KMS-11 (cell line): ENCODE results near the gene WDR11.

Experiments
- H2AFZ ChIP-seq: fragments of 200-600 bp; sonication (generic); 2 replicates; pipeline ENCODE4 v1.6.1; 2016; ENCODE audit warnings: antibody characterized with exemption, mixed run types, low read depth
- H3K27ac ChIP-seq: fragments of 200-600 bp; sonication (generic); 2 replicates; pipeline ENCODE4 v1.6.1; 2016; ENCODE audit warnings: mild to moderate bottlenecking, mixed run types
- H3K27me3 ChIP-seq: fragments of 200-600 bp; sonication (generic); 2 replicates; pipeline ENCODE4 v1.6.1; 2017; ENCODE audit warnings: mild to moderate bottlenecking, low read depth, mixed run types, moderate library complexity; ENCODE audit not compliant: insufficient read depth
- H3K36me3 ChIP-seq: fragments of 200-600 bp; sonication (generic); 2 replicates; pipeline ENCODE4 v1.6.1; 2017; ENCODE audit warnings: mild to moderate bottlenecking, mixed run types; ENCODE audit not compliant: insufficient read depth
- H3K4me1 ChIP-seq: fragments of 200-600 bp; sonication (generic); 2 replicates; pipeline ENCODE4 v1.6.1; 2016; ENCODE audit warnings: mild to moderate bottlenecking, low read depth, mixed run types; ENCODE audit not compliant: poor library complexity, severe bottlenecking
- H3K4me2 ChIP-seq: fragments of 200-600 bp; sonication (generic); 2 replicates; pipeline ENCODE4 v1.7.0; 2016; ENCODE audit warnings: mild to moderate bottlenecking, mixed run types
- H3K4me3 ChIP-seq: fragments of 200-600 bp; sonication (generic); IDR thresholded peaks from 2 replicates; pipeline ENCODE4 v1.6.1; 2017; ENCODE audit warnings: low read depth, low read length, mixed read lengths; ENCODE audit not compliant: insufficient read depth
- H3K79me2 ChIP-seq: fragments of 200-600 bp; sonication (generic); 2 replicates; pipeline ENCODE4 v1.6.1; 2016; ENCODE audit warnings: low read depth, mixed run types; ENCODE audit not compliant: insufficient read depth
- H3K9ac ChIP-seq: fragments of 200-600 bp; sonication (generic); 2 replicates; pipeline ENCODE4 v1.6.1; 2016; ENCODE audit warnings: mild to moderate bottlenecking, mixed run types
- H4K20me1 ChIP-seq: fragments of 200-600 bp; sonication (generic); 2 replicates; pipeline ENCODE4 v1.6.1; 2016; ENCODE audit warnings: mild to moderate bottlenecking, mixed run types; ENCODE audit not compliant: insufficient read depth
- TF ChIP-seq, protein P1 (sequence below): fragments of 200-600 bp; sonication (generic); conservative IDR thresholded peaks from 2 replicates; pipeline ENCODE4 v1.6.1; 2017; ENCODE audit warnings: low read depth, mild to moderate bottlenecking, antibody characterized with exemption, low read length, moderate library complexity, mixed read lengths

The WDR11 gene

DNA sequence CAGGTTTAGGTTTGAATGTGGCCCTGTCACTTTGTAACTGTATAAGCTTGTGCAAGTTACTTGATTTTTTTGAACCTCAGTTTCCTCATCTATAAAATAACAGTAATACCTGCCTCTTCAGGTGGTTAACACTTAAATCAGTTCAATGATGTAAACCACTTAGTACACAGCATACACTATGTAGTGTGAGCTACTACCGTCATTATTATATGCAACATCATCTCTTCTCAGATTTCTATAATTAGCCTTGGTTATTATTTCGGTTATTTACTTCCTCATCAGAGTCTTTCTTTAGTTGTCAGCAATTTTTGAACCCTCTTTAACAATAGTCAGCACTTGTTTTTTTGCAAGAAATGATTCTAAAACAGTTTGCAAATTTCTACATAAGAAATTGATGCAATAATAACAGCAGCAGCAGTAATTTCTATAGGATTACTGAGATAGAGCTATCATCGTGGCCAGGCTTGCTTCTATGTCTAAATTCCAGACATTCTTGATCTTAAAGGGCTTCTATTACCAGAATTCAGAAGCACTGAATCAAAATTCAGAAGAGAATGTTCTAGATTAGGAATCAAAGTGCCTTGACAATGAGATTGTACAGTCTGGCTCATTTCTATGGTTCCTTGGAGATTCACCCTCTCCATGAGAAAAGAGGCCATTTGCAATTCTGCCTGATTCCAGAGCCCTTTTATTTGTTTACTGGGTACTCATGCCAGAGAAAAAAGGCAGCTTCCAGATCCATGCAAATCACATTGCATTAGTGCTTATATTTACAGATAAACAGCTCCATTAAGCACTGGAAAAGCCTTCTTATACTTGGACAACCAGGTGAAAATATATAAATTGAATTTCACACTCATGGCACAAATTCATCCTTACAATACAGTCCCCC is 25.0 kb upstream of the WDR11 start:
- H3K9ac ChIP-seq: no peak overlapping the region
- no peak overlapping the region for H2AFZ ChIP-seq

GRCh38 chr10:120827251-120827875 is 23.8 kb upstream of the WDR11 start:
- Histone ChIP-seq H3K9ac (no peak overlapping the region), H3K27ac (no peak overlapping the region)
- TF ChIP-seq, protein P1, sequence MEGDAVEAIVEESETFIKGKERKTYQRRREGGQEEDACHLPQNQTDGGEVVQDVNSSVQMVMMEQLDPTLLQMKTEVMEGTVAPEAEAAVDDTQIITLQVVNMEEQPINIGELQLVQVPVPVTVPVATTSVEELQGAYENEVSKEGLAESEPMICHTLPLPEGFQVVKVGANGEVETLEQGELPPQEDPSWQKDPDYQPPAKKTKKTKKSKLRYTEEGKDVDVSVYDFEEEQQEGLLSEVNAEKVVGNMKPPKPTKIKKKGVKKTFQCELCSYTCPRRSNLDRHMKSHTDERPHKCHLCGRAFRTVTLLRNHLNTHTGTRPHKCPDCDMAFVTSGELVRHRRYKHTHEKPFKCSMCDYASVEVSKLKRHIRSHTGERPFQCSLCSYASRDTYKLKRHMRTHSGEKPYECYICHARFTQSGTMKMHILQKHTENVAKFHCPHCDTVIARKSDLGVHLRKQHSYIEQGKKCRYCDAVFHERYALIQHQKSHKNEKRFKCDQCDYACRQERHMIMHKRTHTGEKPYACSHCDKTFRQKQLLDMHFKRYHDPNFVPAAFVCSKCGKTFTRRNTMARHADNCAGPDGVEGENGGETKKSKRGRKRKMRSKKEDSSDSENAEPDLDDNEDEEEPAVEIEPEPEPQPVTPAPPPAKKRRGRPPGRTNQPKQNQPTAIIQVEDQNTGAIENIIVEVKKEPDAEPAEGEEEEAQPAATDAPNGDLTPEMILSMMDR: no peak

More for the DNA sequence above, 25.0 kb upstream of the WDR11 start:
- Histone ChIP-seq H4K20me1 (no peaks in the 10 kb centered on the region), H3K36me3 (no peaks in the 10 kb centered on the region), H3K4me2 (no peak overlapping the region), H3K4me1 (no peaks in the 10 kb centered on the region), H3K79me2 (no peaks in the 10 kb centered on the region), H3K4me3 (no peak overlapping the region), H3K27me3 (no peaks in the 10 kb centered on the region), H3K27ac (no peak overlapping the region)
- TF ChIP-seq, protein P1: no peak

DNA sequence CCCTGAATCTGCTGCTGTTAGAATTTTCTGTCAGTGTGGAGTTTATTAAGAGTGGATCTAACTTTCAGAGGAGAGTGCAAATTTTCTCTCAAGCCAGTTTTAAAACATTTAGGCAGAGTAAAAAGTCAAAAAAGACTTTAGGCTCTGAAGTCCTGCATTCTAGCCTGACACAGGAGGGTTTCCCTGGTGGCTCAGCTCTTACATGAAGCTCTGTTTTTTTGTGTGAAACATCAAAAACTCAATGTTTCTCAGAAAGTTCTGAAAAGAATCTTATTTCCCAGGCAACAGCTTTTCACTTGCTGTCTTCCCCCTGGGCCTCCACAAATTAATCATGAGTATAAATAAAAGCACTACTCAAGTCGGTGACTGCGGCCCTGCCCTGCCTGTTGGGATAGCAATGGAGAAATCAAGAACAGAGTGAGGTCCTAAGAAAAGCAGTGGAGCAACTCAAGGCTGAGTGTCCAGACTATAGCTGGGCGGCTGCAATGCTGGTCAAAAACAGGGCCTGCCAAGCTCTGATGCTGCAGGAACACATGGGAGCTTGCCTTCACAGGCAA is 22.3 kb upstream of the WDR11 start:
- H3K36me3 ChIP-seq: no peaks in the 10 kb centered on the region
- H3K4me3 ChIP-seq: no peak overlapping the region
- no peak overlapping the region for H3K27ac ChIP-seq
- no peak overlapping the region for H3K4me2 ChIP-seq
- no peaks in the 10 kb centered on the region for H3K27me3 ChIP-seq
- H2AFZ ChIP-seq: no peak overlapping the region
- H3K79me2 ChIP-seq: no peaks in the 10 kb centered on the region
- H4K20me1 ChIP-seq: no peaks in the 10 kb centered on the region
- no peaks in the 10 kb centered on the region for H3K4me1 ChIP-seq
- H3K9ac ChIP-seq: no peak overlapping the region
- TF ChIP-seq, protein P1: no peak

More at GRCh38 chr10:120827251-120827875, 23.8 kb upstream of the WDR11 start:
- H3K27me3 ChIP-seq: no peaks in the 10 kb centered on the region
- H2AFZ ChIP-seq: no peak overlapping the region
- H4K20me1 ChIP-seq: no peaks in the 10 kb centered on the region
- no peaks in the 10 kb centered on the region for H3K36me3 ChIP-seq
- H3K4me1 ChIP-seq: no peaks in the 10 kb centered on the region
- H3K79me2 ChIP-seq: no peaks in the 10 kb centered on the region
- no peak overlapping the region for H3K4me3 ChIP-seq
- no peak overlapping the region for H3K4me2 ChIP-seq

- Histone ChIP-seq H3K27me3 (no peaks in the 10 kb centered on the region), H3K4me1 (no peaks in the 10 kb centered on the region), H3K4me3 (no peak overlapping the region), H3K9ac (no peak overlapping the region), H3K4me2 (no peak overlapping the region), H3K27ac (no peak overlapping the region), H2AFZ (no peak overlapping the region), H3K36me3 (no peaks in the 10 kb centered on the region), H3K79me2 (no peaks in the 10 kb centered on the region), H4K20me1 (no peaks in the 10 kb centered on the region)
- TF ChIP-seq, protein P1: no peak
Measured at GRCh38 chr10:120832106-120832505, 19.1 kb upstream of the WDR11 start.
